ENCODE measurements around the gene CNNM1.
A peak's percentile ranks its signal among the peaks of the same experiment; 100 is the strongest.

CNNM1 gene

GRCh38 chr10:99343262-99343661 lies 14.1 kb downstream of the CNNM1 start:
- H2BK120ac ChIP-seq (ENCODE audit: insufficient read depth, low read length, poor library complexity), result no peak overlapping the region
- no peak for DNase-seq
- no peak overlapping the region for H2BK12ac ChIP-seq (ENCODE audit: low read length)
- no peak overlapping the region for H3K4me3 ChIP-seq (ENCODE audit: low read depth, low read length)
- H4K12ac ChIP-seq (ENCODE audit: low read depth, low read length), result no peak overlapping the region
- no peaks in the 10 kb centered on the region for H3K79me1 ChIP-seq (ENCODE audit: low read length)
- H3K4ac ChIP-seq (ENCODE audit: low read depth, low read length), result no peak overlapping the region
- H3K36me3 ChIP-seq (ENCODE audit: control insufficient read depth in 1 of 2, insufficient read depth in 2 of 2, low read length in 2 of 2), result no peaks in the 10 kb centered on the region
- no peak overlapping the region for H4K91ac ChIP-seq (ENCODE audit: low read depth, low read length)
- H3K79me2 ChIP-seq (ENCODE audit: control insufficient read depth, insufficient read depth, low read length, poor library complexity), result no peaks in the 10 kb centered on the region
- H4K8ac ChIP-seq (ENCODE audit: low read depth, low read length), result no peak overlapping the region
- no peak overlapping the region for H3K18ac ChIP-seq (ENCODE audit: low read length)
- H2AK5ac ChIP-seq (ENCODE audit: low read length), result no peak overlapping the region
- no peak overlapping the region for H2BK5ac ChIP-seq (ENCODE audit: low read depth, low read length, poor library complexity)
- no peak overlapping the region for H3K23ac ChIP-seq (ENCODE audit: low read length)
- H3K9me3 ChIP-seq (ENCODE audit: insufficient read depth, low read depth, low read length), result no peaks in the 10 kb centered on the region
- no peaks in the 10 kb centered on the region for H3K27me3 ChIP-seq (ENCODE audit: insufficient read depth, low read length)
- no peak overlapping the region for H3K14ac ChIP-seq (ENCODE audit: low read length)
- no peak overlapping the region for H3K4me2 ChIP-seq (ENCODE audit: low read length)
- WGBS (ENCODE audit: extremely low coverage, insufficient coverage, insufficient read length), result no CpG with 5 or more reads among the region's 5 CpGs
- no peak overlapping the region for H3K27ac ChIP-seq (ENCODE audit: low read depth, low read length)
- H2AFZ ChIP-seq (ENCODE audit: insufficient read depth, low read length, poor library complexity), result no peak overlapping the region
- no peak overlapping the region for H3K9ac ChIP-seq (ENCODE audit: low read length)
- H3K4me1 ChIP-seq (ENCODE audit: control insufficient read depth in 1 of 2, insufficient read depth in 2 of 2, low read length in 2 of 2), result peaks cover 3 to 5% of the 10 kb centered on the region in 2 experiments

GRCh38 chr10:99344715-99345114 lies 15.6 kb downstream of the CNNM1 start:
- no peak for DNase-seq
- Histone ChIP-seq H2BK5ac (ENCODE audit: low read depth, low read length, poor library complexity) (no peak overlapping the region), H4K91ac (ENCODE audit: low read depth, low read length) (no peak overlapping the region), H3K36me3 (ENCODE audit: control insufficient read depth in 1 of 2, insufficient read depth in 2 of 2, low read length in 2 of 2) (no peaks in the 10 kb centered on the region), H3K4me2 (ENCODE audit: low read length) (no peak overlapping the region), H3K9me3 (ENCODE audit: insufficient read depth, low read depth, low read length) (no peaks in the 10 kb centered on the region), H3K27ac (ENCODE audit: low read depth, low read length) (no peak overlapping the region), H3K23ac (ENCODE audit: low read length) (no peak overlapping the region), H3K27me3 (ENCODE audit: insufficient read depth, low read length) (no peaks in the 10 kb centered on the region), H3K79me2 (ENCODE audit: control insufficient read depth, insufficient read depth, low read length, poor library complexity) (no peaks in the 10 kb centered on the region), H3K9ac (ENCODE audit: low read length) (no peak overlapping the region), H4K8ac (ENCODE audit: low read depth, low read length) (no peak overlapping the region), H3K79me1 (ENCODE audit: low read length) (no peaks in the 10 kb centered on the region), H4K12ac (ENCODE audit: low read depth, low read length) (no peak overlapping the region), H3K4me3 (ENCODE audit: low read depth, low read length) (no peak overlapping the region), H3K14ac (ENCODE audit: low read length) (no peak overlapping the region), H3K18ac (ENCODE audit: low read length) (no peak overlapping the region), H2BK12ac (ENCODE audit: low read length) (no peak overlapping the region), H2AFZ (ENCODE audit: insufficient read depth, low read length, poor library complexity) (no peak overlapping the region), H3K4me1 (ENCODE audit: control insufficient read depth in 1 of 2, insufficient read depth in 2 of 2, low read length in 2 of 2) (peaks cover 2% of the 10 kb centered on the region in 2 experiments), H2BK120ac (ENCODE audit: insufficient read depth, low read length, poor library complexity) (no peak overlapping the region), H3K4ac (ENCODE audit: low read depth, low read length) (no peak overlapping the region), H2AK5ac (ENCODE audit: low read length) (no peak overlapping the region)
- no CpG with 5 or more reads among the region's 4 CpGs for WGBS (ENCODE audit: extremely low coverage, insufficient coverage, insufficient read length)

- no peaks in the 10 kb centered on the region for H3K36me3 ChIP-seq (ENCODE audit: control insufficient read depth in 1 of 2, insufficient read depth in 2 of 2, low read length in 2 of 2)
- H3K4me2 ChIP-seq (ENCODE audit: low read length), result no peak overlapping the region
- no peak overlapping the region for H3K27ac ChIP-seq (ENCODE audit: low read depth, low read length)
- no peak overlapping the region for H3K14ac ChIP-seq (ENCODE audit: low read length)
- H2BK120ac ChIP-seq (ENCODE audit: insufficient read depth, low read length, poor library complexity), result no peak overlapping the region
- no peak overlapping the region for H3K4ac ChIP-seq (ENCODE audit: low read depth, low read length)
- H2AK5ac ChIP-seq (ENCODE audit: low read length), result no peak overlapping the region
- H3K9me3 ChIP-seq (ENCODE audit: insufficient read depth, low read depth, low read length), result no peaks in the 10 kb centered on the region
- H3K23ac ChIP-seq (ENCODE audit: low read length), result peak overlapping the region; percentile 10
- peaks cover 2% of the 10 kb centered on the region in 2 experiments for H3K4me1 ChIP-seq (ENCODE audit: control insufficient read depth in 1 of 2, insufficient read depth in 2 of 2, low read length in 2 of 2)
- no peak for DNase-seq
- H2BK5ac ChIP-seq (ENCODE audit: low read depth, low read length, poor library complexity), result no peak overlapping the region
- H2BK12ac ChIP-seq (ENCODE audit: low read length), result no peak overlapping the region
- H3K18ac ChIP-seq (ENCODE audit: low read length), result no peak overlapping the region
- whole genome bisulfite sequencing (ENCODE audit: extremely low coverage, insufficient coverage, insufficient read length), result no CpG with 5 or more reads among the region's 1 CpG
- no peak overlapping the region for H3K9ac ChIP-seq (ENCODE audit: low read length)
- H3K79me2 ChIP-seq (ENCODE audit: control insufficient read depth, insufficient read depth, low read length, poor library complexity), result no peaks in the 10 kb centered on the region
- no peak overlapping the region for H3K4me3 ChIP-seq (ENCODE audit: low read depth, low read length)
- no peak overlapping the region for H4K12ac ChIP-seq (ENCODE audit: low read depth, low read length)
- no peak overlapping the region for H2AFZ ChIP-seq (ENCODE audit: insufficient read depth, low read length, poor library complexity)
- H4K8ac ChIP-seq (ENCODE audit: low read depth, low read length), result no peak overlapping the region
- H3K79me1 ChIP-seq (ENCODE audit: low read length), result no peaks in the 10 kb centered on the region
- H3K27me3 ChIP-seq (ENCODE audit: insufficient read depth, low read length), result no peaks in the 10 kb centered on the region
- no peak overlapping the region for H4K91ac ChIP-seq (ENCODE audit: low read depth, low read length)
Observed at GRCh38 chr10:99345350-99345749, 16.2 kb downstream of the CNNM1 start.

GRCh38 chr10:99346247-99346646 lies 17.1 kb downstream of the CNNM1 start:
- no peak overlapping the region for H3K9ac ChIP-seq (ENCODE audit: low read length)
- no peak overlapping the region for H3K18ac ChIP-seq (ENCODE audit: low read length)
- no peak overlapping the region for H4K12ac ChIP-seq (ENCODE audit: low read depth, low read length)
- no peak overlapping the region for H2BK5ac ChIP-seq (ENCODE audit: low read depth, low read length, poor library complexity)
- no peaks in the 10 kb centered on the region for H3K9me3 ChIP-seq (ENCODE audit: insufficient read depth, low read depth, low read length)
- no peak overlapping the region for H2BK120ac ChIP-seq (ENCODE audit: insufficient read depth, low read length, poor library complexity)
- no peak overlapping the region for H2BK12ac ChIP-seq (ENCODE audit: low read length)
- no peak overlapping the region for H3K4me3 ChIP-seq (ENCODE audit: low read depth, low read length)
- H3K4me1 ChIP-seq (ENCODE audit: control insufficient read depth in 1 of 2, insufficient read depth in 2 of 2, low read length in 2 of 2), result peaks cover 2% of the 10 kb centered on the region in 2 experiments
- H3K4me2 ChIP-seq (ENCODE audit: low read length), result no peak overlapping the region
- no peak overlapping the region for H3K23ac ChIP-seq (ENCODE audit: low read length)
- no peaks in the 10 kb centered on the region for H3K27me3 ChIP-seq (ENCODE audit: insufficient read depth, low read length)
- no peak for DNase-seq
- H2AFZ ChIP-seq (ENCODE audit: insufficient read depth, low read length, poor library complexity), result no peak overlapping the region
- H3K14ac ChIP-seq (ENCODE audit: low read length), result no peak overlapping the region
- no peak overlapping the region for H2AK5ac ChIP-seq (ENCODE audit: low read length)
- no peak overlapping the region for H4K91ac ChIP-seq (ENCODE audit: low read depth, low read length)
- no peak overlapping the region for H3K4ac ChIP-seq (ENCODE audit: low read depth, low read length)
- H4K8ac ChIP-seq (ENCODE audit: low read depth, low read length), result no peak overlapping the region
- 100% methylated on average over 1 of the region's 1 CpG for WGBS (ENCODE audit: extremely low coverage, insufficient coverage, insufficient read length)
- no peaks in the 10 kb centered on the region for H3K79me1 ChIP-seq (ENCODE audit: low read length)
- H3K79me2 ChIP-seq (ENCODE audit: control insufficient read depth, insufficient read depth, low read length, poor library complexity), result no peaks in the 10 kb centered on the region
- no peaks in the 10 kb centered on the region for H3K36me3 ChIP-seq (ENCODE audit: control insufficient read depth in 1 of 2, insufficient read depth in 2 of 2, low read length in 2 of 2)
- no peak overlapping the region for H3K27ac ChIP-seq (ENCODE audit: low read depth, low read length)

Data from trophoblast cell (in vitro differentiated cells and primary cell).